ENCODE measurements around the gene CFAP65. TPM values are rescaled to one million over a fixed set of nuclear protein-coding genes. Genes with fewer than 3 reads are reported as not detected.

Gene CFAP65
- total and polyA plus RNA-seq, 2 of the 13 experiments (the other 11 are each of a cell fraction or from before 2014, with no cell fraction given) = 0.05 TPM; not detected in 1

DNA sequence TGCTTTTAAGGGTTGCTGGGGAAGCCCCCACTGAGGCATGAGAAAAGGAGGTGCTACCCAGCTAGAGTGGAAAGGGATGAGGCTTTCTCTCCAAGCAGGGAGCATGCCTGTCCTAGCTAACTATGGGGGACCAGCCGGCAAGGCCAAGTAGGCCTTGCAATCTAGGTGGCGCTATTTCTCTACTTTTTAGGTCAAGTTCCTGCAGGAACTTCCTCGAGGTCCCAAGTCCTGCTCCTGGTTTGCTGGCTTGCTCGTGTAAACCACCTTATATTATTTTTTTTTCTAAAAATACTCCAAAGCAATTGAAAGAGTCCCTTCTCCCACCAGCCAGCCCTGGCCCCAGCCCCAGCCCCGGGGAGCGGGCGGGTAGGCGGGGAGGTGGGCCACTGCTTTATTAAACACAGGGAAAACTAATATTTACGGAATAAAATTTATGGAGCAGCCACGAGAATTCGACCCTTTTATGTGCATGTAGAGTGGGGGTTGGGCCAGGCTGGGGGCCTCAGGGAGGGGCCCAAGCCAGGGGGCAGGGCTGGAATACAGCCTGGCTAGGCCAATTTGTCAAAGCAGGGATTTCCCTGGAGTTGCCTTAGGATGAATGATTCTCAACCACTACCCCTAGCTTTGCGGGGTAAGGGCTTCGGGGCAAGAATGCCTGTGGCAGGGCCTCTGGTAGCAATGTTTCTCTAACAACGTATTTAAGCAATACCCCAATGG lies 32.3 kb upstream of the CFAP65 start (continued):
- TF ChIP-seq, protein P1, sequence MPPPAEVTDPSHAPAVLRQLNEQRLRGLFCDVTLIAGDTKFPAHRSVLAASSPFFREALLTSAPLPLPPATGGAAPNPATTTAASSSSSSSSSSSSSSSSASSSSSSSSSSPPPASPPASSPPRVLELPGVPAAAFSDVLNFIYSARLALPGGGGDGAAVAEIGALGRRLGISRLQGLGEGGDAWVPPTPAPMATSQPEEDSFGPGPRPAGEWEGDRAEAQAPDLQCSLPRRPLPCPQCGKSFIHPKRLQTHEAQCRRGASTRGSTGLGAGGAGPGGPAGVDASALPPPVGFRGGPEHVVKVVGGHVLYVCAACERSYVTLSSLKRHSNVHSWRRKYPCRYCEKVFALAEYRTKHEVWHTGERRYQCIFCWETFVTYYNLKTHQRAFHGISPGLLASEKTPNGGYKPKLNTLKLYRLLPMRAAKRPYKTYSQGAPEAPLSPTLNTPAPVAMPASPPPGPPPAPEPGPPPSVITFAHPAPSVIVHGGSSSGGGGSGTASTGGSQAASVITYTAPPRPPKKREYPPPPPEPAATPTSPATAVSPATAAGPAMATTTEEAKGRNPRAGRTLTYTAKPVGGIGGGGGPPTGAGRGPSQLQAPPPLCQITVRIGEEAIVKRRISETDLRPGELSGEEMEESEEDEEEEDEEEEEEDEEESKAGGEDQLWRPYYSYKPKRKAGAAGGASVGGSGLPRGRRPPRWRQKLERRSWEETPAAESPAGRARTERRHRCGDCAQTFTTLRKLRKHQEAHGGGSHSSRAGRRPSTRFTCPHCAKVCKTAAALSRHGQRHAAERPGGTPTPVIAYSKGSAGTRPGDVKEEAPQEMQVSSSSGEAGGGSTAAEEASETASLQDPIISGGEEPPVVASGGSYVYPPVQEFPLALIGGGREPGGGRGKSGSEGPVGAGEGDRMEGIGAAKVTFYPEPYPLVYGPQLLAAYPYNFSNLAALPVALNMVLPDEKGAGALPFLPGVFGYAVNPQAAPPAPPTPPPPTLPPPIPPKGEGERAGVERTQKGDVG (CRISPR knock-in tag; IDR thresholded peaks at IDR 0.05; ENCODE audit: borderline replicate concordance) = no peak
- TF ChIP-seq ZNF670 (CRISPR knock-in tag; IDR thresholded peaks at IDR 0.05; ENCODE audit: borderline replicate concordance) (no peak), CTCF (CRISPR knock-in tag; IDR thresholded peaks at IDR 0.05) (peak; percentile 88), ERF (CRISPR knock-in tag; IDR thresholded peaks at IDR 0.05) (0 out of 2 replicates have a peak, but pooled peaks have one; percentile 14), ZNF441 (CRISPR knock-in tag; IDR thresholded peaks at IDR 0.05; ENCODE audit: borderline replicate concordance) (no peak), XRCC5 (optimal IDR thresholded peaks at IDR 0.05; ENCODE audit: low read length) (peak; percentile 61), RFXANK (CRISPR knock-in tag; IDR thresholded peaks at IDR 0.05) (no peak), MTA1 (CRISPR knock-in tag; IDR thresholded peaks at IDR 0.05; ENCODE audit: borderline replicate concordance) (no peak), SMC3 (IDR thresholded peaks at IDR 0.05; ENCODE audit: low read length) (peak; percentile 95), ZMAT5 (CRISPR knock-in tag; IDR thresholded peaks at IDR 0.05; ENCODE audit: borderline replicate concordance, low read depth) (no peak), SIN3B (IDR thresholded peaks at IDR 0.05; ENCODE audit: low read length) (0 out of 2 replicates have a peak, but pooled peaks have one; percentile 34), YY1 (IDR thresholded peaks at IDR 0.05; ENCODE audit: insufficient read depth, insufficient replicate concordance, low read depth, low read length) (peak; percentile 17), HNF4G (IDR thresholded peaks at IDR 0.05; ENCODE audit: borderline replicate concordance, low read depth, low read length) (peak; percentile 19; the same call in 1 of the 2 replicates), HNF4G (CRISPR knock-in tag; IDR thresholded peaks at IDR 0.05; ENCODE audit: borderline replicate concordance, low read depth) (no peak)
- TF ChIP-seq, protein P2, sequence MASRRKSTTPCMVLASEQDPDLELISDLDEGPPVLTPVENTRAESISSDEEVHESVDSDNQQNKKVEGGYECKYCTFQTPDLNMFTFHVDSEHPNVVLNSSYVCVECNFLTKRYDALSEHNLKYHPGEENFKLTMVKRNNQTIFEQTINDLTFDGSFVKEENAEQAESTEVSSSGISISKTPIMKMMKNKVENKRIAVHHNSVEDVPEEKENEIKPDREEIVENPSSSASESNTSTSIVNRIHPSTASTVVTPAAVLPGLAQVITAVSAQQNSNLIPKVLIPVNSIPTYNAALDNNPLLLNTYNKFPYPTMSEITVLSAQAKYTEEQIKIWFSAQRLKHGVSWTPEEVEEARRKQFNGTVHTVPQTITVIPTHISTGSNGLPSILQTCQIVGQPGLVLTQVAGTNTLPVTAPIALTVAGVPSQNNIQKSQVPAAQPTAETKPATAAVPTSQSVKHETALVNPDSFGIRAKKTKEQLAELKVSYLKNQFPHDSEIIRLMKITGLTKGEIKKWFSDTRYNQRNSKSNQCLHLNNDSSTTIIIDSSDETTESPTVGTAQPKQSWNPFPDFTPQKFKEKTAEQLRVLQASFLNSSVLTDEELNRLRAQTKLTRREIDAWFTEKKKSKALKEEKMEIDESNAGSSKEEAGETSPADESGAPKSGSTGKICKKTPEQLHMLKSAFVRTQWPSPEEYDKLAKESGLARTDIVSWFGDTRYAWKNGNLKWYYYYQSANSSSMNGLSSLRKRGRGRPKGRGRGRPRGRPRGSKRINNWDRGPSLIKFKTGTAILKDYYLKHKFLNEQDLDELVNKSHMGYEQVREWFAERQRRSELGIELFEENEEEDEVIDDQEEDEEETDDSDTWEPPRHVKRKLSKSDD (CRISPR knock-in tag; IDR thresholded peaks at IDR 0.05; ENCODE audit: low read depth) = no peak
- TF ChIP-seq, protein P3, sequence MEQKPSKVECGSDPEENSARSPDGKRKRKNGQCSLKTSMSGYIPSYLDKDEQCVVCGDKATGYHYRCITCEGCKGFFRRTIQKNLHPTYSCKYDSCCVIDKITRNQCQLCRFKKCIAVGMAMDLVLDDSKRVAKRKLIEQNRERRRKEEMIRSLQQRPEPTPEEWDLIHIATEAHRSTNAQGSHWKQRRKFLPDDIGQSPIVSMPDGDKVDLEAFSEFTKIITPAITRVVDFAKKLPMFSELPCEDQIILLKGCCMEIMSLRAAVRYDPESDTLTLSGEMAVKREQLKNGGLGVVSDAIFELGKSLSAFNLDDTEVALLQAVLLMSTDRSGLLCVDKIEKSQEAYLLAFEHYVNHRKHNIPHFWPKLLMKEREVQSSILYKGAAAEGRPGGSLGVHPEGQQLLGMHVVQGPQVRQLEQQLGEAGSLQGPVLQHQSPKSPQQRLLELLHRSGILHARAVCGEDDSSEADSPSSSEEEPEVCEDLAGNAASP (CRISPR knock-in tag; IDR thresholded peaks at IDR 0.05; ENCODE audit: borderline replicate concordance) = no peak

Measured in HepG2 (cell line).